ENCODE results near the gene BZW2.
"Not testable (repeated sequence)": the region's sequence is repeated elsewhere in the genome, so short reads cannot be mapped to it uniquely, and the experiment has no call there.

BZW2 gene

DNA sequence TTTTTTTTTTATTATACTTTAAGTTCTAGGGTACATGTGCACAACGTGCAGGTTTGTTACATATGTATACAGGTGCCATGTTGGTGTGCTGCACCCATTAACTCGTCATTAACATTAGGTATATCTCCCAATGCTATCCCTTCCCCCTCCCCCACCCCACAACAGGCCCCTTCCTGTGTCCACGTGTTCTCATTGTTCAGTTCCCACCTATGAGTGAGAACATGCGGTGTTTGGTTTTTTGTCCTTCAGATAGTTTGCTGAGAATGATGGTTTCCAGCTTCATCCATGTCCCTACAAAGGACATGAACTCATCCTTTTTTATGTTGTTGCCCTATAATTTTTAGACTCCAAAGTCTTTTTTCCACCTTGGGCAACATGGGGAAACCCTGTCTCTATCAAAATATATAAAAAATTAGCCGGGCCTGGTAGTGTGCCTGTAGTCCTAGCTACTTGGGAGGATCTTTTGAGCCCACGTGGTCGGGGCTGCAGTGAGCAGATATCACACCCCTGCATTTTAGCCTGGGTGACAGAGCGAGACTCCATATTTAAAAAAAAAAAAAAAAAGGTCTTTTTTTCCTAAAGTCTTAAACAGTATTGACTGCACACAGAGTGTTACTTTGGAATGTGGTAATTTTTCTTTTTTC is 14.0 kb downstream of the BZW2 start:
- not testable (repeated sequence) for H2BK5ac ChIP-seq (ENCODE audit: low read depth, low read length, poor library complexity, severe bottlenecking); H3K9me3 ChIP-seq (ENCODE audit: control insufficient read depth, low read length); H3K9ac ChIP-seq (ENCODE audit: low read length); H3K27ac ChIP-seq (ENCODE audit: low read length, poor library complexity, severe bottlenecking); H3K18ac ChIP-seq (ENCODE audit: low read depth in 1 of 2, low read length in 2 of 2); H3K4me2 ChIP-seq (ENCODE audit: low read length, poor library complexity, severe bottlenecking); H3K27me3 ChIP-seq (ENCODE audit: control insufficient read depth in 1 of 2, insufficient read depth in 1 of 2, low read length in 2 of 2); H2AFZ ChIP-seq (ENCODE audit: low read depth, low read length); H4K91ac ChIP-seq (ENCODE audit: low read length); H3K4ac ChIP-seq (ENCODE audit: low read depth in 1 of 2, low read length in 2 of 2); H3K4me1 ChIP-seq (ENCODE audit: control insufficient read depth, insufficient read depth, low read depth, low read length); H2BK12ac ChIP-seq (ENCODE audit: low read length in 2 of 2); H4K8ac ChIP-seq (ENCODE audit: low read length); H2BK120ac ChIP-seq (ENCODE audit: low read depth, low read length); H3K4me3 ChIP-seq (ENCODE audit: insufficient read depth in 1 of 2, low read depth in 1 of 2, low read length in 2 of 2); H2AK5ac ChIP-seq (ENCODE audit: low read length, severe bottlenecking); H2BK15ac ChIP-seq (ENCODE audit: low read depth, poor library complexity, severe bottlenecking); H3K23ac ChIP-seq (ENCODE audit: low read length in 2 of 2); H3K14ac ChIP-seq (ENCODE audit: low read length in 2 of 2); DNase-seq; H3K36me3 ChIP-seq (ENCODE audit: control insufficient read depth in 1 of 2, insufficient read depth in 2 of 2, low read depth in 1 of 2, low read length in 2 of 2)
- 81% methylated on average over 5 of the region's 8 CpGs for WGBS
- peaks cover 12% of the 10 kb centered on the region for H3K79me1 ChIP-seq (replicated peaks; ENCODE audit: low read length, poor library complexity, severe bottlenecking)

DNA sequence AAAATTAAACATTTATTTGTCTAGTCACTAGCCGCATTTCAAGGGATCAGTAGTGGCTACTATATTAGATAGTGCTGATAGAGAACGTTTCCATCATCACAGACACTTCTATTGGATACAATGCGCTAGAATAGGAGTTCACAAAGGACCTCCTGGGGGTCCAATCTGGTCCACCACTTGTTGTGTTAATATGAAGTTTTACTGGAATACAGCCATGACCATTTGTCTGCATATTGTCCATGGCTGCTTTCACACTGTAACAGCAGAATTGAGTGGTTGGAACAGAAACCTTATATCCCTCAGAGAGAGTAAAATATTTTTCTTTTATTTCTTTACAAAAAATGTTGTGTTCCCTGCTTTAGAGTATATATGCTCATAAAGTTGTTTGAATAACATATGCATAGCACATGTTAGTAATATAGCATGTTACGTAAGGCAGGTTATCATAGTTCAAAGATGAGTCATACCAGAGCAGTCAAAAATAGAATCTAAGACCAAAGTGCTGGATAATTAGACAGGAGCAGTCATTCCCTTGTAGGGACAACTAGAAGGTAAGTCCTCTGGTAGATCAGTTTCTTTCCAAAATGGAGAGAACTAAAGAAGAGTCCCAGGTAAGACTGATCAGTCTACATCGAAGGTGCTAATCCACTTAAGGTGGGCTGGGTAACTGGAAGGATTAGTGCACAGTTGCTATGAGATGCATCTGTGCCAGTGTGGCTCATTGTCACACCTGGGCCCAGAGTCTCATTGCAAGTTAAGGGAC is 14.9 kb downstream of the BZW2 start:
- H4K91ac ChIP-seq (ENCODE audit: low read length), result no peak overlapping the region
- no peak overlapping the region for H2BK120ac ChIP-seq (ENCODE audit: low read depth, low read length)
- H2AFZ ChIP-seq (ENCODE audit: low read depth, low read length), result no peak overlapping the region
- no peak overlapping the region for H2BK15ac ChIP-seq (ENCODE audit: low read depth, poor library complexity, severe bottlenecking)
- no peak overlapping the region for H3K4ac ChIP-seq (ENCODE audit: low read depth in 1 of 2, low read length in 2 of 2)
- no peak overlapping the region for H3K14ac ChIP-seq (ENCODE audit: low read length in 2 of 2)
- H2BK5ac ChIP-seq (ENCODE audit: low read depth, low read length, poor library complexity, severe bottlenecking), result no peak overlapping the region
- no peak overlapping the region for H2BK12ac ChIP-seq (ENCODE audit: low read length in 2 of 2)
- peaks cover 0 to 10% of the 10 kb centered on the region in 2 experiments for H3K36me3 ChIP-seq (ENCODE audit: control insufficient read depth in 1 of 2, insufficient read depth in 2 of 2, low read depth in 1 of 2, low read length in 2 of 2)
- peak overlapping the region in 1 of 2 experiments; percentile 59 for H3K18ac ChIP-seq (ENCODE audit: low read depth in 1 of 2, low read length in 2 of 2)
- peak overlapping the region in 1 of 2 experiments; percentile 36 for H3K4me3 ChIP-seq (ENCODE audit: insufficient read depth in 1 of 2, low read depth in 1 of 2, low read length in 2 of 2)
- peaks cover 12% of the 10 kb centered on the region for H3K79me1 ChIP-seq (replicated peaks; ENCODE audit: low read length, poor library complexity, severe bottlenecking)
- peak; percentile 67 for DNase-seq
- no peak overlapping the region for H2AK5ac ChIP-seq (ENCODE audit: low read length, severe bottlenecking)
- no peaks in the 10 kb centered on the region for H3K9me3 ChIP-seq (ENCODE audit: control insufficient read depth, low read length)
- no peak overlapping the region for H3K23ac ChIP-seq (ENCODE audit: low read length in 2 of 2)
- no peak overlapping the region for H3K27ac ChIP-seq (ENCODE audit: low read length, poor library complexity, severe bottlenecking)
- H3K9ac ChIP-seq (ENCODE audit: low read length), result no peak overlapping the region
- peaks cover 2% of the 10 kb centered on the region for H3K4me1 ChIP-seq (ENCODE audit: control insufficient read depth, insufficient read depth, low read depth, low read length)
- no peak overlapping the region for H4K8ac ChIP-seq (ENCODE audit: low read length)
- H3K27me3 ChIP-seq (ENCODE audit: control insufficient read depth in 1 of 2, insufficient read depth in 1 of 2, low read length in 2 of 2), result no peaks in the 10 kb centered on the region
- 70% methylated on average over 4 of the region's 5 CpGs for WGBS
- H3K4me2 ChIP-seq (ENCODE audit: low read length, poor library complexity, severe bottlenecking), result no peak overlapping the region

DNA sequence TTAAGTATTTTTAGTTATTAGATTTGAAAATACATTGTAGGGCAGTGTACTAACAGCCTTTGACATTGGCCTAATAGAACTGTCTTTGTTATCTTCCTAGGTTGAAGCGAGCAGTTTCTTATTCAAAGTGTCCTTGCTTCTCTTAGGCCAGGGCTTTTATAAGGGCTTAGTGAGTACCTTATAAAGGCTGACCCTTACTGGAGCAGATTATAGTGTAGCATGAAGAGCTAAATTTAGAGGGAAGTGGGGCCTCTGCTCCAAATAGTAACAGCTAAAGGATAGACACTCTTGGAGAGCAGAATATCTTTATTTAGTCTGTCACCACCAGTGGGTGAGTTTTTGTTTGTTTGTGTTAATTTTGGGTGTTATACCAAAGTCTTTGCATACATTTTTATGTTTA is 15.9 kb downstream of the BZW2 start:
- H3K14ac ChIP-seq (ENCODE audit: low read length in 2 of 2), result no peak overlapping the region
- peaks cover 12% of the 10 kb centered on the region for H3K79me1 ChIP-seq (replicated peaks; ENCODE audit: low read length, poor library complexity, severe bottlenecking)
- H3K9me3 ChIP-seq (ENCODE audit: control insufficient read depth, low read length), result no peaks in the 10 kb centered on the region
- no peak overlapping the region for H3K27ac ChIP-seq (ENCODE audit: low read length, poor library complexity, severe bottlenecking)
- H3K4me1 ChIP-seq (ENCODE audit: control insufficient read depth, insufficient read depth, low read depth, low read length), result peaks cover 2% of the 10 kb centered on the region
- H2BK120ac ChIP-seq (ENCODE audit: low read depth, low read length), result no peak overlapping the region
- H2BK15ac ChIP-seq (ENCODE audit: low read depth, poor library complexity, severe bottlenecking), result no peak overlapping the region
- no peak overlapping the region for H2BK12ac ChIP-seq (ENCODE audit: low read length in 2 of 2)
- peak; percentile 19 for DNase-seq
- no peak overlapping the region for H2AFZ ChIP-seq (ENCODE audit: low read depth, low read length)
- no peak overlapping the region for H3K4ac ChIP-seq (ENCODE audit: low read depth in 1 of 2, low read length in 2 of 2)
- H3K4me3 ChIP-seq (ENCODE audit: insufficient read depth in 1 of 2, low read depth in 1 of 2, low read length in 2 of 2), result no peak overlapping the region
- no peak overlapping the region for H4K91ac ChIP-seq (ENCODE audit: low read length)
- no peak overlapping the region for H3K23ac ChIP-seq (ENCODE audit: low read length in 2 of 2)
- H3K9ac ChIP-seq (ENCODE audit: low read length), result no peak overlapping the region
- no peak overlapping the region for H2BK5ac ChIP-seq (ENCODE audit: low read depth, low read length, poor library complexity, severe bottlenecking)
- WGBS, result 93% methylated on average over 1 of the region's 1 CpG
- H2AK5ac ChIP-seq (ENCODE audit: low read length, severe bottlenecking), result no peak overlapping the region
- H3K27me3 ChIP-seq (ENCODE audit: control insufficient read depth in 1 of 2, insufficient read depth in 1 of 2, low read length in 2 of 2), result no peaks in the 10 kb centered on the region
- no peak overlapping the region for H3K4me2 ChIP-seq (ENCODE audit: low read length, poor library complexity, severe bottlenecking)
- no peak overlapping the region for H4K8ac ChIP-seq (ENCODE audit: low read length)
- peaks cover 6 to 10% of the 10 kb centered on the region in 2 experiments for H3K36me3 ChIP-seq (ENCODE audit: control insufficient read depth in 1 of 2, insufficient read depth in 2 of 2, low read depth in 1 of 2, low read length in 2 of 2)
- H3K18ac ChIP-seq (ENCODE audit: low read depth in 1 of 2, low read length in 2 of 2), result no peak overlapping the region

DNA sequence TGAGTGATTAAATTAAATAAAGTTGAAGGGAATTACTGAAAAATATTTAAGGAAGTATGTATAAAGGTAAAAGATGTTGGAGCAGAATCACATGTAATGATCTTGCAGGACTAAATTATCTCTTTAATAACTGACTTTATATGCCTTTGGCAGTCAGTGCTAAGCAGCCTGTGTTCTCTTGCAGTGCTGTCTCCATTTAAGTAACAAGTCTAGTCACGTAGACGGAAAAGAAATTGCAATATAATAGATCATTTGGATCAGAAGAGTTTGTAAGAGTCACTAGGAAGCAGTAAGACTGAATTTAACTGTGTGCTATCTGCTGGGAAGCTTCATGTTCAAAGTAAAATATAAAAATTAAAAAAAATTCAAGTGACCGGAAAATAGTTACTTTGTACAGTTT is 21.4 kb downstream of the BZW2 start:
- peak overlapping the region; percentile 90 for H3K9ac ChIP-seq (ENCODE audit: low read length)
- no peak overlapping the region for H4K91ac ChIP-seq (ENCODE audit: low read length)
- H2AFZ ChIP-seq (ENCODE audit: low read depth, low read length), result no peak overlapping the region
- WGBS, result 94% methylated on average over 3 of the region's 3 CpGs
- DNase-seq, result no peak
- H3K23ac ChIP-seq (ENCODE audit: low read length in 2 of 2), result no peak overlapping the region
- H3K4me2 ChIP-seq (ENCODE audit: low read length, poor library complexity, severe bottlenecking), result no peak overlapping the region
- peaks cover 5% of the 10 kb centered on the region for H3K4me1 ChIP-seq (ENCODE audit: control insufficient read depth, insufficient read depth, low read depth, low read length)
- peaks cover 11% of the 10 kb centered on the region for H3K79me1 ChIP-seq (replicated peaks; ENCODE audit: low read length, poor library complexity, severe bottlenecking)
- no peak overlapping the region for H3K27ac ChIP-seq (ENCODE audit: low read length, poor library complexity, severe bottlenecking)
- H2BK15ac ChIP-seq (ENCODE audit: low read depth, poor library complexity, severe bottlenecking), result no peak overlapping the region
- H3K14ac ChIP-seq (ENCODE audit: low read length in 2 of 2), result no peak overlapping the region
- H2AK5ac ChIP-seq (ENCODE audit: low read length, severe bottlenecking), result no peak overlapping the region
- H3K4ac ChIP-seq (ENCODE audit: low read depth in 1 of 2, low read length in 2 of 2), result no peak overlapping the region
- no peaks in the 10 kb centered on the region for H3K9me3 ChIP-seq (ENCODE audit: control insufficient read depth, low read length)
- H3K18ac ChIP-seq (ENCODE audit: low read depth in 1 of 2, low read length in 2 of 2), result no peak overlapping the region
- no peak overlapping the region for H4K8ac ChIP-seq (ENCODE audit: low read length)
- no peak overlapping the region for H2BK12ac ChIP-seq (ENCODE audit: low read length in 2 of 2)
- H3K36me3 ChIP-seq (ENCODE audit: control insufficient read depth in 1 of 2, insufficient read depth in 2 of 2, low read depth in 1 of 2, low read length in 2 of 2), result peaks cover 8 to 13% of the 10 kb centered on the region in 2 experiments
- no peak overlapping the region for H2BK120ac ChIP-seq (ENCODE audit: low read depth, low read length)
- no peaks in the 10 kb centered on the region for H3K27me3 ChIP-seq (ENCODE audit: control insufficient read depth in 1 of 2, insufficient read depth in 1 of 2, low read length in 2 of 2)
- no peak overlapping the region for H2BK5ac ChIP-seq (ENCODE audit: low read depth, low read length, poor library complexity, severe bottlenecking)
- no peak overlapping the region for H3K4me3 ChIP-seq (ENCODE audit: insufficient read depth in 1 of 2, low read depth in 1 of 2, low read length in 2 of 2)

Data from mesenchymal stem cell (in vitro differentiated cells and primary cell).